NCI-H82 (cell line): ENCODE measurements around the gene SLF1.

Experiments used
- DNase-seq: peaks from one replicate; lab custom pipeline; 2025; lab: John Stamatoyannopoulos, UW

Gene SLF1

GRCh38 chr5:94711785-94712184 lies 93.3 kb downstream of the SLF1 start:
- DNase-seq: no peak

- DNase-seq: no peak
Observed at GRCh38 chr5:94715768-94716167, 97.3 kb downstream of the SLF1 start.

GRCh38 chr5:94725142-94725541 lies 106.7 kb downstream of the SLF1 start:
- DNase-seq: no peak

- DNase-seq: no peak
Observed at GRCh38 chr5:94731471-94731870, 113.0 kb downstream of the SLF1 start.

- DNase-seq: no peak
Observed at GRCh38 chr5:94736498-94736897, 118.0 kb downstream of the SLF1 start.

- DNase-seq: no peak
Observed at GRCh38 chr5:94740286-94740685, 121.8 kb downstream of the SLF1 start.

GRCh38 chr5:94742852-94743251 lies 124.4 kb downstream of the SLF1 start:
- no peak for DNase-seq

GRCh38 chr5:94744906-94745305 lies 126.4 kb downstream of the SLF1 start:
- DNase-seq: no peak

GRCh38 chr5:94745786-94746730 lies 127.6 kb downstream of the SLF1 start:
- no peak for DNase-seq

GRCh38 chr5:94746731-94747124 lies 128.3 kb downstream of the SLF1 start:
- DNase-seq: no peak
